Loucy (cell line): ENCODE data around the gene MAP4K2.

Source experiments
- H2AFZ ChIP-seq: fragments of 200-600 bp; sonication (generic); 2 replicates; pipeline ENCODE4 v1.6.0; 2016; ENCODE audit warnings: antibody characterized with exemption, mild to moderate bottlenecking, low read length, moderate library complexity
- H3F3A ChIP-seq: fragments of 200-600 bp; 2 replicates; pipeline ENCODE4 v1.6.0; 2016; ENCODE audit warnings: antibody characterized with exemption, low read depth, mild to moderate bottlenecking
- H3K27me3 ChIP-seq: fragments of 200-600 bp; sonication (generic); 2 replicates; pipeline ENCODE4 v1.6.1; 2014; ENCODE audit warnings: low read length, mild to moderate bottlenecking; ENCODE audit not compliant: insufficient read depth, poor library complexity, severe bottlenecking
- H3K36me3 ChIP-seq: fragments of 200-600 bp; sonication (generic); 2 replicates; pipeline ENCODE4 v1.6.1; 2016; ENCODE audit warnings: low read length; ENCODE audit not compliant: insufficient read depth
- H3K4me1 ChIP-seq: fragments of 200-600 bp; sonication (generic); 2 replicates; pipeline ENCODE4 v1.5.1; 2014; ENCODE audit warnings: low read length, mild to moderate bottlenecking; ENCODE audit not compliant: insufficient read depth, poor library complexity, severe bottlenecking
- H3K4me2 ChIP-seq: fragments of 200-600 bp; sonication (generic); 2 replicates; pipeline ENCODE4 v1.6.0; 2014; ENCODE audit warnings: antibody characterized with exemption, low read length, low read depth, mild to moderate bottlenecking; ENCODE audit not compliant: poor library complexity, severe bottlenecking
- H3K4me3 ChIP-seq: fragments of 200-600 bp; sonication (generic); 2 replicates; pipeline ENCODE4 v1.5.1; 2014; ENCODE audit warnings: low read length, mild to moderate bottlenecking, mixed read lengths; ENCODE audit not compliant: poor library complexity, severe bottlenecking
- H3K79me2 ChIP-seq: fragments of 200-600 bp; sonication (generic); 2 replicates; pipeline ENCODE4 v1.6.1; 2014; ENCODE audit warnings: low read length; ENCODE audit not compliant: insufficient read depth
- H3K9ac ChIP-seq: fragments of 200-600 bp; sonication (generic); 2 replicates; pipeline ENCODE4 v1.6.0; 2014; ENCODE audit warnings: mild to moderate bottlenecking, low read depth, low read length, moderate library complexity; ENCODE audit not compliant: poor library complexity, severe bottlenecking
- H3K9me2 ChIP-seq: fragments of 200-600 bp; sonication (generic); replicated peaks from 2 replicates; pipeline ENCODE4 v1.6.1; 2016; ENCODE audit warnings: low read depth, low read length, mixed read lengths
- H3K9me3 ChIP-seq: fragments of 200-600 bp; sonication (generic); 2 replicates; pipeline ENCODE4 v1.6.1; 2014; ENCODE audit warnings: mild to moderate bottlenecking, antibody characterized with exemption, low read length, low read depth; ENCODE audit not compliant: insufficient read depth
- H4K20me1 ChIP-seq: fragments of 200-600 bp; sonication (generic); 2 replicates; pipeline ENCODE4 v1.6.0; 2014; ENCODE audit warnings: antibody characterized with exemption, low read length, mild to moderate bottlenecking; ENCODE audit not compliant: insufficient read depth, poor library complexity, severe bottlenecking
- EZH2phosphoT487 ChIP-seq: fragments of 200-600 bp; IDR thresholded peaks from 2 replicates; pipeline ENCODE4 v1.6.1; 2018; ENCODE audit warnings: antibody characterized with exemption, mild to moderate bottlenecking, moderate library complexity, borderline replicate concordance
- TF ChIP-seq, protein P1 (sequence below): fragments of 200-600 bp; sonication (generic); conservative IDR thresholded peaks from 2 replicates; pipeline ENCODE4 v1.5.1; 2014; ENCODE audit warnings: mild to moderate bottlenecking, antibody characterized with exemption, low read length

The MAP4K2 gene

DNA sequence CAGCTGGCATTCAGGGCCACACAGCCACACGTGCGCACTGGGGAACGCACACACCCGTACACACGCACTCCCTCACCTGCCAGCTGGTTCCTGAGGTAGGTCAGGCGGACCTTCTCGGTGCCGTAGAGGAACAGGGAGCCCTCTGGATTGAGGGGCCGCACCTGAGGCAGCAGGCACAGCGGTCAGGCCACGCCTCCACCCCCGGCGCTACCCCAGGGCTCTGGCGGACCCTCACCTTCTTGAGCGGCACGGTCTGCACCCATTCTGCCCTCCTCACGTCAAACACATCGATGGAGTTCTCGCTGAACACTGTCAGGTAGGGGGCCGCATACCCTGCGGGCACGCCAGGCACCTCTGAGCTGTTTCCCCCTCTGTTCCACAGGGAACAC, 24.4 kb upstream of the MAP4K2 start:
- Histone ChIP-seq H3K9ac (no peak overlapping the region), H3F3A (no peaks in the 10 kb centered on the region), H3K9me2 (no peaks in the 10 kb centered on the region), H3K36me3 (no peaks in the 10 kb centered on the region), H3K4me3 (no peak overlapping the region), H3K4me1 (no peaks in the 10 kb centered on the region), H3K4me2 (no peak overlapping the region), H4K20me1 (no peaks in the 10 kb centered on the region), H3K27me3 (no peaks in the 10 kb centered on the region), H3K9me3 (no peaks in the 10 kb centered on the region), H2AFZ (no peak overlapping the region), H3K79me2 (no peaks in the 10 kb centered on the region)
- TF ChIP-seq EZH2phosphoT487: no peak

- Histone ChIP-seq H3K36me3 (no peaks in the 10 kb centered on the region), H3K9ac (no peak overlapping the region), H3K4me1 (no peaks in the 10 kb centered on the region), H3K9me2 (no peaks in the 10 kb centered on the region), H2AFZ (no peak overlapping the region), H3K79me2 (no peaks in the 10 kb centered on the region), H3K9me3 (no peaks in the 10 kb centered on the region), H3K4me2 (no peak overlapping the region), H3K4me3 (no peak overlapping the region), H4K20me1 (no peaks in the 10 kb centered on the region), H3F3A (no peaks in the 10 kb centered on the region), H3K27me3 (no peaks in the 10 kb centered on the region)
- no peak for TF ChIP-seq EZH2phosphoT487
- TF ChIP-seq, protein P1, sequence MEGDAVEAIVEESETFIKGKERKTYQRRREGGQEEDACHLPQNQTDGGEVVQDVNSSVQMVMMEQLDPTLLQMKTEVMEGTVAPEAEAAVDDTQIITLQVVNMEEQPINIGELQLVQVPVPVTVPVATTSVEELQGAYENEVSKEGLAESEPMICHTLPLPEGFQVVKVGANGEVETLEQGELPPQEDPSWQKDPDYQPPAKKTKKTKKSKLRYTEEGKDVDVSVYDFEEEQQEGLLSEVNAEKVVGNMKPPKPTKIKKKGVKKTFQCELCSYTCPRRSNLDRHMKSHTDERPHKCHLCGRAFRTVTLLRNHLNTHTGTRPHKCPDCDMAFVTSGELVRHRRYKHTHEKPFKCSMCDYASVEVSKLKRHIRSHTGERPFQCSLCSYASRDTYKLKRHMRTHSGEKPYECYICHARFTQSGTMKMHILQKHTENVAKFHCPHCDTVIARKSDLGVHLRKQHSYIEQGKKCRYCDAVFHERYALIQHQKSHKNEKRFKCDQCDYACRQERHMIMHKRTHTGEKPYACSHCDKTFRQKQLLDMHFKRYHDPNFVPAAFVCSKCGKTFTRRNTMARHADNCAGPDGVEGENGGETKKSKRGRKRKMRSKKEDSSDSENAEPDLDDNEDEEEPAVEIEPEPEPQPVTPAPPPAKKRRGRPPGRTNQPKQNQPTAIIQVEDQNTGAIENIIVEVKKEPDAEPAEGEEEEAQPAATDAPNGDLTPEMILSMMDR: no peak
These were observed 23.8 kb upstream of the MAP4K2 start for GRCh38 chr11:64826578-64827450.

DNA sequence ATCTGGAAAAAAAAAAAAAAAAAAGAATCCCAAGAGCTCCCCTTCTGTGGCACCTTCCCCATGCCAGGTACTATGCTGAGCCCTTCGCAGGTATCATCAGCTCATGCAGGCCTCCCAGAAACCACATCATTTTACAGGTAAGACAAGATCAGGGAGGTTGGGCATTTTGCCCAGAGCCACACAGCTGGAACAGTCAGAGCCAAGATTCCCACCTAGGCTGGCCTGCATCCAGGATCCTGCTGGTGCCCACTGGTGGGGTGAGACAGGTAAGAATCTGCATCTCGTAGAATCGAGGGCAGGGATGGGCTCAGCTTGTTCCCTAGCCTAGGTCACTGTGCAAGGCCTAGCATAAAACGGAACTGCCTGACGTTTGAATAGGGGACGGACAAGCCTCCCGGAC, 23.0 kb upstream of the MAP4K2 start:
- Histone ChIP-seq H3K36me3 (no peaks in the 10 kb centered on the region), H3K4me2 (no peak overlapping the region), H3K9ac (no peak overlapping the region), H3K9me3 (no peaks in the 10 kb centered on the region), H3K9me2 (no peaks in the 10 kb centered on the region), H3K4me1 (no peaks in the 10 kb centered on the region), H3K4me3 (no peak overlapping the region), H2AFZ (no peak overlapping the region), H3F3A (no peaks in the 10 kb centered on the region), H4K20me1 (no peaks in the 10 kb centered on the region), H3K79me2 (no peaks in the 10 kb centered on the region), H3K27me3 (no peaks in the 10 kb centered on the region)
- TF ChIP-seq, protein P1: no peak
- no peak for TF ChIP-seq EZH2phosphoT487
